GM11168 (cell line): ENCODE results near the gene NAPB.

ENCODE experiments used
- in situ Hi-C: fragments of 300-500 bp; cut with MboI; formaldehyde crosslinking; loops from one replicate; pipeline ENCODE4 v1.12.0; 2022; ENCODE audit warnings: low sequenced_read_pairs; ENCODE audit not compliant: unreplicated experiment

Gene NAPB

DNA sequence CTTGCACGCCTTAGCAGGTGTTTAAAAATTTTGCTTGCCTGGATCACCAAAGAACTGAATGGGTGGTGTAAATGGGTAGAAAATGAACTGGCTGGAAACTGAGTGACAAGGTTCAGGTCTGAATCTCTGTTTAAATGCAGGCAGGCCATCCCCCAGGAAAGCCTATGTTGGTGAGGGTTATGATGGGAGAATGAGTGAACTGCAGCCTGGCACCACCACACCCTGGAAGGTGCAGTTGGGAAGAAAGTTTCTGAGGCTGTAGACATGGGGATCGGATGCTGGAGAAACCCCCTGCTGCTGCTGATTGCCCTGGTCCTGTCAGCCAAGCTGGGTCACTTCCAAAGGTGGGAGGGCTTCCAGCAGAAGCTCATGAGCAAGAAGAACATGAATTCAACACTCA lies 18.7 kb upstream of the NAPB start:
- in situ Hi-C loops: loop anchor here (10.0 kb wide), 1 partner anchor 175 kb away; no protein-coding TSS in a partner anchor

DNA sequence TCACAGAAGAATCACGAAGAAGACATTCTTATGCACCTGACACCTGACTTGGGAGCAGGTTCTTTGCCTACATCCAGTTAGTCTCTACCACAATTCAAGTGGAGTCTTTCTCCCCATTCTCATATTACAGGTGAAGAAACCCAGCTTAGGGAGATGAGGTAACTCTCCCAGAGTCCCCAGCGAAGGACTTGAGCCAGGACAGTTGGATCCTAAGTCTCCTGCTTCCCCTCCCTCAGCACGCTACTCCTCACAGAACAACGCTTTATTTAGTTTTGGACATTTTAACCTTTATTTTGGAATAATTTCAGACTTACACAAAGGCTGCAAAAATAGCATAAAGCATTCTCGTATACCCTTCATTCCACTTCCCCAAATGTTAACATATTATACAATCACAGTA lies 17.4 kb upstream of the NAPB start:
- in situ Hi-C loops: no loop called here

DNA sequence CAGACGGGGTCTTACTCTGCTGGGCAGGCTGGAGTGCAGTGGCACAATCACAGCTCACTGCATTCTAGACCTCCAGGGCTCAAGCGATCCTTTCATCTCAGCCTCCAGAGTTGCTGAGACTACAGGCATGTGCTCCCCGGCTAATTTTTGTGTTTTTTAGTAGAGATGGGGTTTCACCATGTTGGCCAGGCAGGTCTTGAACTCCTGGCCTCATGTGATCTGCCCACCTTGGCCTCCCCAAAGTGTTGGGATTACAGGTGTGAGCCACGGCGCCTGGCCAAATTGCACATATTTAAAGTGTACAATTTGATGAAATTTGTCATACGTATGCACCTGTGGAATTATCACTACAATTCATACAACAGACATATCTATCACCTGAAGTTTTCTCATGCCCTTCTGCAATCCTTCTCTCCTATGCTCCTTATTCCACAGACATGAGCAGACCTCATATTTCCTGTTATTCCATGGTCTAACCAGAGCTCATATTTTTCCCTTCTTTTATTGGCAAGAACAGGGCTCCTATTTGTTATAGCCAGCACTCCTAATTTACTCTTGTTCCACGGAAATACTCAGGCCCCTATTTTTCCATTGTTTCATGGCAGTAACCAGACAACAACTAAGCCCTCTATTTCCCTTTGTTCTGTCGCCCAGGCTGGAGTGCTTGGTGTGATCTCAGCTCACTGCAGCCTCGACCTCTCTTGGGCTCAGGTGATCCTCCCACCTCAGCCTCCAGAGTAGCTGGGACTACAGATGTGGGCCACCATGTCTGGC lies 16.0 kb upstream of the NAPB start:
- in situ Hi-C loops: no loop called here

DNA sequence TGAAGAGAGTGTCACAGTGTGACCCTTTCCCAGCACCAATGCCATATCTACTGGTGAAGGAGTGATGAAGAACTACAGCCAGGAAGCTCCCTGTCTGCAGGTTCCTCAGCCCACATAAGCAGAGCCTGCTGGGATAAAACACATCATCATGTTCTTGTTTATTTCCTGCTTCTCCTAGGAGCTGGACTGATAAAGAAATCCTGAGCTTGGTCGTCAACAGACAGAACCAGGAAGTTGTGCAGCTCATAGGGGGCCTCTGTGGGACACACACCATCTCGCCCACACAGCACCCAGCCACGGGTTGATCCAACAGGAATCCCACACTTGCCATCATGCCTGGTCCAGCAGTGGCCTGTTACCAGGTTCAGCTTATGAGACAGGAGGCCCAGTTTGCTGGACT lies 15.4 kb upstream of the NAPB start:
- in situ Hi-C loops: no loop called here

DNA sequence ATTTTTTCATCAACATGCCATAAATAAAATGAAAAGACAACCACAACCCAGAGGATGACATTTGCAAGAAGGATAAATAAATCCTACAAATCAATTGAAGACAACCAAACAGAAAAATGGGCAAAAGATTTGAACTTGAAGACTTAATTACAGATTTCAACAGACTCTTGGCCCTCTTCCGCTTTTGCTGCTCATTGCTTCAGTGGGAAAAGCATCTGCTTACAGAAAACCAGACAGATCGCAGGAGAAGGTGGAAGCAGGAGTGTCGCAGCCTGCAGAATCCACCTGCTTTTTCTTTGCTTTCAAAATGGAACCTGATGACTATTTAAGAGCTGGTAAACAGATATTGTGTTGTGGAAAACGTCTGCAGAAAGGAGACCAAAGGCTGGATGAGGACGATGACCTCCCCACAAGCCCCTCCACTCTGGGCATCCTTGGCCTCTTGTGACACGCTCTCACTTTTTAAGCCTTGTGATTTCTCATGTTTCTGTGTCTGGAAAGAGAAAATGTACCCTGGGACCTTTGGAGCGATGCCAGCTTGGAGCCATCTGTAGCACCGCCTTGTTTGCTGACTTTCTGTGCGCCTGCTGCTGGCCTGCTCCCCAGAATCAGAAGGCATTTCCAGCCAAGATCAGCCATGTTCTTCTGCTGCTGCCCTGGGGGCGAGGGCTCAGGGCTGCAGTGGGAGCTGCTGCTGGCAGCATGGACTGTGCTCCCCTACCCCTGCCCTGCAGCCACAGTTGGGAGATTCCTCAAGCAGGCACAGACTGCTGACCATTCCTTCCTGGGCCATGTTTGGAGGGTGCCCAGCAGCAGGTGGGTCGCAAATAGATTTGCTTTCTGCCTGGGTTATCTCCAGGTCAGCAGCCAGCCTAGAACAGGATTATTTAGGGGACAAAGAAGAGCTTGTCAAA lies 14.6 kb upstream of the NAPB start:
- in situ Hi-C loops: no loop called here

DNA sequence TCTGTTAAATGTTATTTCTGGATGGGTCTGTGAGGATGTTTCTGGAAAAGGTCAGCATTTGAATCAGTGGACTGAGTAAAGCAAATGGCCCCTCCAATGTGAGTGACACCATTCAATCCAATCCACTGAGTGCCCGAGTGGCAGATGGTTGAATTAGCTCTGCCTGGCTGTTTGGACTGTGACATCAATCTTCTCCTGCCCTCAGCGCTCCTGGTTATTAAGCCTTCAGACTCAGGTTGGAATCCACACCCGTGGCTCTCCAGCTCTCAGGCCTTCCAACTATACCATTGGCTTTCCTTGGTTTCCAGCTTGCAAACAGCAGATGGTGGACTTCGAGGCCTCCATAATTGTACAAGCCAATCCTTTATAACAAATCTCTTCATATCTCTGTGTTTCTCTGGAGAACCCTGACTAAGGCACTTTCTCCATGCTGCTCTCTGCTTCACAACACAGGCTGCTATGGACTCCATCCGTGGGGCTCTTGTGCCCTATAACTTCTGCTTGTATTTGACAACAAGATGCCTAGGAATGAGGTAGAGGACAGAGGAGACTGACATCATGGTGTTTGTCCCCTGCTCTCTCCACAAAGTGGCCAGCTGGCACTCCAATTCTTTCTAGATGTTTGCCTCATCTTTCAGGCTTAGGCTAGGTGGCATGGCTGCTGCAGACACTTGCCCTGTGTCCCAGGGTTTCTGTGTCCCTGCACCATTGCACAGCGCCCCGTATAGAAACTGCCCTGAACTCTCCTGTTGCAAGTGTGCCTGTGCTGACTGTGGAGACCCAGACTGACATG lies 13.4 kb upstream of the NAPB start:
- in situ Hi-C loops: no loop called here

DNA sequence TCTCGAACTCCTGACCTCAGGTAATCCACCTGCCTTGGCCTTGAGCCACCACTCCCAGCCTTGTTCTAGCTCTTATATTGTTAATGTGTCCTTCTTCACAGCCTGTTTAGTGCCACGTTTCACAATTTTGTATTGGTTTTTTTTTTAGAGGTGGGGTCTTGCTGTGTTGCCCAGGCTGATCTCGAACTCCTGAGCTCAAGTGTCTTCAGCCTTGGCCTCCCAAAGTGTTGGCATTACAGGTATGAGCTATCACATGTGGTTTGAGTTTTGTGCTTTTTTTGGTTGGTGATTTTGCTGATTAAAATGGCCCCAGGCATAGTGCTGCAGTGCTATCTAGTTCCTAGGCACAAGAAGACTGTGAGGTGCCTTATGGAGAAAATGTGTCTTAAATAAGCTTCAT lies 12.3 kb upstream of the NAPB start:
- in situ Hi-C loops: no loop called here

DNA sequence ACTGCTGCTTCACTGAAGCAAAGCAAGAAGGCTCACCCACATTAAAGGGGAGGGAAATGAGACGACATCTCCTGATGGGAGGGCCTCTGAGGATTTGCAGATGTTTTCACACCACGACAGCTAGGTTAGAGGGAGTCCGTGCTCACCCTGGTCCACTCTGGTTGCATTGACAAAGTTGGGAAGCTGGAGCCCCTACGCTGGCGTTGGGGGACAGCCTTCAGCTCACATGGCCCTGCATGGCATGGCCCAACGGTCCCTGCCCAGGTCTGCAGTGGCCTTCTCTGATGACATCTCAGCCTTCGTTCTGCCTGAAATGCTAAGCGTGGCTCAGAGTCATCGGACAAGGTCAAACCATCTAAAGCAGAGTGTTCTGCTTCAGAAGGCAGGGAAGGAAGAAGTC lies 3.8 kb upstream of the NAPB start:
- in situ Hi-C loops: no loop called here

DNA sequence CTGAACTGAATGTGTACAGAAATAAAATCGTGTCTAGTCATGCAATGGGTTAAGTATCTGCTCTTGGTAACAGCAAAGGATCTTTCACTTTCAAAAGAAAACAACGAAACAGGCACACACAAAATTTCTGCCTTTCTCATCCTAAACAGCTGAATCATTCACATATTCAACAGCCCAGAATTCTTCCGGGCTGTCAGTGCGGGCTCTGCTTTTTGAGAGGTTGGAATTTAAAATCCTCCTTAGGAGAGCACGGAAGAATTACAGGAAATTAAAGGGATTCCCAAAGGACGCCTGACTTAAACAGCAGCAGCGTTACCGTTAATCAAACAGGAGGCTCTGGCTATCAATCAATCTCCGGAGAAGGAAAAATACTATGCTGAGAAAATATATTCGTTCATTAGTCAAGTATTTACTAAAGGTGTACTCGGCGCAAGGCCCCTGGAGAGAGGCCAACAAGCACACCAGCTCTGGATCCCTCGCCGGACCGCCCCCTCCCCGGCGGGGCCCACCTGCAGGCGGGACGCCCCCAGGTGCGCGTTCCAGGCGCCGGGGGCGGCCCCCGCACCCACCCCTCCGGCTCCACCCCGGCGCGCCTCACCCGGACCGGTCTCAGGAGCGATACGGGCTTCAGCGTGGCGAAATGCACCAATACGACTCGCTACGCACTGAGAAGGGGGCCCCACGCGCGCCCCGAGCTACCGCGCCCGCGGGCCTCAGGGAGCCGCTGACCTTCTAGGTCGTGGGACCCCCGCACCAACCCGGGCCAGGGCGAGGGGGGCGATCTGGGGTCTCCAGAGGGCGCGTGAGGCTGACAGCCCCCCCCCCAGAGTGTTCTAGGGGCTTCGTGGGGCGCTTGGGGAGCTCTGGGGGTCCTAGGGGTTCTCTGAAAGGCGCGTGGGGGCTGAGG lies 1.0 kb downstream of the NAPB start:
- in situ Hi-C loops: no loop called here

DNA sequence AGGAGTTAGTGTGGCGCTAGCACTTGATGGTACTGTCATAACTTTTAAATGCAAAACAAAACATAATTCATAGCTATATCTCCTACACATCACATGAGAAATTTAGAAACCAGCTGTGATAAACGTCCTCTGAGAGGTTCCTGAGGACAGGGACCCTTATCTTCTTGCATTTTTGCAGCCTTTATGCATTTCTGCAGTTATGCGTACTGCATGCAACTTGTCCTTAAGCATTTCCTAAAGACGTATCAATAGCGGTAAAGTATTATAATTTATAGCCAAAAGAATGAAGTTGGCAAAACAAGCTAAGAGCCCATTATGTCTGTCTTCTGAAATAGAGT lies 1.7 kb downstream of the NAPB start:
- in situ Hi-C loops: no loop called here

DNA sequence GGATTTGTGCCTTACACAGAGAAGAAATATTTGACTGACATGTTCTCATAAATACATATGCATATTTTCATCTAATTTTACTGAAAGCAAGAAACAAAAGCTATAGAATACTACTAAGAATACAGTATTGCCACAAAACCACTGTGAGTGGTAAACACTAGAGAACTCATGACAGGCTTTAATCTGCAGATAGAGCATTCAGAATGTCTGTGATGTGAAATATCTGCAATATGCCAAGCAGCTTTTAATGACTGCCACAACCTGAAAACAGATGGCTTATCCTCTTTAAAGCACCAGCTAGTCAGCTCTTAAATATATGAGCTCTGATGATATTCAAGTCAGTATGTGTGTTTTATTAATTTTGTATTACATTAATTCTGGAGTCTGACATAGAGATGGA lies 3.4 kb downstream of the NAPB start:
- in situ Hi-C loops: no loop called here

DNA sequence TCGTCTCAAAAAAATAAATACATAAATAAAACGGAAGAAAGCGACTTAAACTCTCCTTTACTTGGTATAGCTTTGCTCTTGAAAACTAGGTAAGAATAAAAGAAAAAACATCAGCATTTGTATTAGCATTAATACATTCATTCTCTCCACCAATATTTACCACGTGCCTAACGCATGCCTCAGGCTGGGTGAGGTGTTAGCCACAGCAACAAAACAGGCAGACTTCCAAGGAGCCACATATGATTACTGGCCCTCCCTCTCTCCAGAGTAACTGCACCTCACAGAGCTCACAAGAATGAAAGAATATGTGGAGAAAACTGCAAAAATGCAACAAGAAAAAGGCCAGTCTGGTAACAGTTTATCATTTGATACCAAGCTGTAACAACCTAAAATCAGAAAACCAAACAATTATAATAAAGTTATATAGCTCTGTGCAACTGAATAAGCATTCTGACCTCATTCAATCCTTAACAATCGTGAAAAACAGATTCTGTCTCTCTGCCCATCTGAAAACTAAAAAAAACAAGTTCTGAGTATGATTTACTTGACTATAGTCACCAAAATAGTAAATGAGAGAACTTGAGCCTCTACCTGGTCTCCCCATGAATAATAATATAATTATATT lies 5.2 kb downstream of the NAPB start:
- in situ Hi-C loops: no loop called here

DNA sequence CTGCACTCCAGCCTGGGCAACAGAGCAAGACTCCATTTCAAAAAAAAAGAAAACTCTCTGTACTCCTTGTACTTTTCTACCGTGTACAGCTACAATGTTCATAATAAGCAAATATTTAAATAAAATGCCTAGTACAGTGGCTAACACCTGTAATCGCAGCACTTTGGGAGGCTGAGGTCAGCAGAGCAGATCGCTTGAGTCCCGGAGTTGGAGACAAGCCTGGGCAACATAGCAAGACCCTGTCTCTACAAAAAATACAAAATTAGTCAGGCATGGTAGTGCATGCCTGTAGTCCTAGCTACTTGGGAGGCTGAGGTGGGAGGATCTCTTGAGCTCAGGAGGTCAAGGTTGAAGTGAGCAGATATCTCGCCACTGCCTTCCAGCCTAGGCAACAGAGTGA lies 5.7 kb downstream of the NAPB start:
- in situ Hi-C loops: no loop called here

DNA sequence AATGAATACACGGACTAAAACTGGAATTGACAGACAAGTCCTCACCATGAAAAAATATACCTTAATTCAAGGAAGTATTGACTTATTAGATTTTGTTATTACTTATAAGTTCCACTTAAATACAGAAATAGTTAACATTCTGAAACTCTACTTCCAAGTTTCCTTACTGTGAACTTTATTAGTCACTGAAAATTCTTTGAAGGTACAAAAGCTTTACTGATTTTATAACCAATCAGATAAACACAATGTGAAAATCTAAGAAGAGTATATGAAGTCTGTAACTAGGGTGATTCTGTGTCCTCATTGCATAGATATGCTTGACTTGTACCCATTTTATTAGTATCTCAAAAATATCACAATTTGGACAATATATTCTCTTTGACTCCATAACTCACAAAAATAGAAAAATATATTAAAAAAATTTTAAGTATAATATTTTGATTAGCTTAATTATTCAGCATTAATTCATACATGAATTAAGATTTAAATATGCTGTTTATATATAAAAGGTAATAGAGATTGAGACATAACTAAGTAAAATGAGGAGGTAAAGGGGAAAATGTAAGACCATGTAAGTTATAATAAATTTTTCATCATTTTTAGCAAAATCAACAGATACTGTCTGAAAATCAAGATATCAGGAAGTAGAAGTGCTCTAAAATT lies 6.6 kb downstream of the NAPB start:
- in situ Hi-C loops: no loop called here

DNA sequence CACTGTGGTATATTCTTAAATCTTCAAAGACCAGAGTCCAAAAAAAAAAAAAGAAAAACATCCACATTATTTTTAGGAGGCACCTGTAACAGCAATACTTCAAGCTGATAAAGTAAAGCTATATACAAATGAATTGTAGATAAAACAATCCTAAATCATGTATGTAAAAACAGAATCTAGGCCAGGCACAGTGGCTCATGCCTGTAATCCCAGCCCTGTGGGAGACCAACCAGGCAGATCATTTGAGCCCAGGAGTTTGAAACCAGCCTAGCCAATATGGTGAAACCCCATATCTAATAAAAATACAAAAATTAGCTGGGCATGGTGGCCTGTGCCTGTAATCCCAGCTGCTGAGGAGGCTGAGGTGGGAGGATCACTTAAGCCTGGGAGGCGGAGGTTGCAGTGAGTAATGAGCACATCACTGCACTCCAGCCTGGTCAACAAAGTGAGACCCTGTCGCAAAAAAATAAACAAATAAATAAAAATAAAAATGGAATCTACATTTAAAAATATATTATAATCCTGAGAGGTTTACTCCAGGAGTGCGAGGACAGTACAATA lies 7.3 kb downstream of the NAPB start:
- in situ Hi-C loops: no loop called here

DNA sequence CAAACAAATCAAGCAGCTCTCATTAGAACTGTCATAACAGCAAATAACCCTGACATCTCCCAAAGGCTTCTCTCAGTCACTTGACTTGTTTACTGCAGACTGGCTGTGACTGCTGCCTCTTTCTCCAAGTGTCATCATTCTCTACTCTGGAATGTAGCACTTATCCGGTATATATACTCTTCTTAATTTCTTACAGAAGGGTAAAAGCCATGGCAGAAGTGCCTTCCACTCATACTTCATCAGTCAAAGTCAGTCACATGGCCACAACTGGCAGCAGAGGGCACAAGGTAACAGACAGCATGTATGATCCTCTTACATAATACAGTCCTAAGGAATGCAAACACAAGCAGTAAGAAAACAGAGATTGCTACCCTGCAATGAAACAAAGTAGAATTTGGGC lies 9.3 kb downstream of the NAPB start:
- in situ Hi-C loops: no loop called here

DNA sequence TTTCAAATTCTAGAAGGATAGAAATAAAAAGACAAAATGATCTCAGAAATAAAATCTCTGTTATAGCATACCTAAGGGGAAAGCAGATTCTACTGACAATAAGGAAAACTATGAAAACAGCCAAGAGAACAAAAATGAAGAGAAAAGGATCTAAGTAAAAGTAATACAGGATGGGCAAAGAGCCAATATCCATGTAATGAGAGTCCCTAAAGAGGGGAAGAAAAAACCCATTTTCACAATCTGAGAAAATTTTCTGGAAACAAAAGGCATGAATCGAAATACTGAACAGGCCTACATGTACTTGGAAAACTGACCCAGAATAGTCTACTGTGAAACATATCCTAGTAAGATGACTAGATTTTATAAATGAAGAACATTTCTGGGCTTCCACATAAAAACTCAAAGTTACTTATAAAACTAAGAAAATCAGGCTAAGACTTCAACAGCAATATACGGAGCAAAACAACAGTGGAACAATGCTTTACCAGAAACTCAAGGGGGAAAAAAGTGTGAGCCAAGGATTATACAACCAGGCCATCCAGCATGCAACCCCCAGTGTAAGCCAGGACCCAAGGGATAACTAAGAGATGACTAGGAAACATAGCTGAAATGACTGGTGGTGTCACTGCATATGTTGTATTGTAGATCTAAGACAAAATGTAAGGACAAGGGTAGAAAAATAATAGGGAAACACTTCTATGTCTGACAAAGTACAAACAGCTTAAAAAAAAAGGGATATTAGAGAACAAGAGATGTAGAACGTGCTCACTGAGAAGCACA lies 10.2 kb downstream of the NAPB start:
- in situ Hi-C loops: no loop called here

DNA sequence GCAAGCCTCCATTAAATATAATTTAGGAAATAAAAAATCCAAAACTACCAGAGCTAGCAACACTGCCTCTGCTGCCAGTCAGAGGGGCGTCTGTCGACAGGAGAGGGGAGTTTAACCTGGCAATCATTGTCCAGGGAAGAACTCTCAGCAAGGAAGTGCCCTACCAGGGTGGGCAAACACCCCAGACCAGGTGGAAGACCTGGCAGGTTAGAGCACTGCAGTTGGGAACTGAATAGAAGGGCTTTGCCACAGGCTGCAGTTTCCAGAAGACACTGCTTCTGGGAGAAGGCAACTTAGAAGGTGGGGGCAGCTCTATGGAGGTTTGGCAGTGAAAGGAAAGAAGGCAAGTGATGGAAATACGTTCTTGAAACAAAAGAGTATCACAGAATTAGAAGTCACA lies 11.5 kb downstream of the NAPB start:
- in situ Hi-C loops: no loop called here
